Measurements from ENCODE around the gene LRRC2.

Gene LRRC2

DNA sequence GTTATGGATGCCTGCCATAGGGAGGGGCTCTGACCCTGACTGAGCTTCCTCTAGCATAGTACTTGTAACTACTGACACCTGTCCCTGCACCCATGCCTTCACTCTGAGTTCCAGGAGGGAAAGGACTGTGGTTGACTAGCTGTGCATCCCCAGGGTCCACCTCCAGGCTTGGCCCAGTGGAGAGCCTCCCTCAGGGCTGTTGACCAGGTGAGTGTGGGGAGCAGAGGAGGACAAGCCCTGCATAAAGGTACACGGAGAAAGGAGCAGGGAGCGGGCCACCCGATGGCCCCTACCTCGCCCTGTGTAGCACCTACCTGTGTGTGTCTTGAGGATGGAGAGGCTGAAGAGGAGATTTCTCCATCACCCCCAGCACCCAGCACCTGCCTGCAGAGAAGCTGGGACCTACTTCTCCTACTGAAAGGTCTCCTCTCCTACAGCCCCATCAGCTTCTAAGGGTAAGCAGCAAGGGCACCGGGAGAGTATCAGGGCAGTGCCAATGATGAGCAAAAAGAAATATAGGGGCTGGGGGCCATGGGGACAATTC is 94.7 kb downstream of the LRRC2 start:
- DNase-seq, result no peak

DNA sequence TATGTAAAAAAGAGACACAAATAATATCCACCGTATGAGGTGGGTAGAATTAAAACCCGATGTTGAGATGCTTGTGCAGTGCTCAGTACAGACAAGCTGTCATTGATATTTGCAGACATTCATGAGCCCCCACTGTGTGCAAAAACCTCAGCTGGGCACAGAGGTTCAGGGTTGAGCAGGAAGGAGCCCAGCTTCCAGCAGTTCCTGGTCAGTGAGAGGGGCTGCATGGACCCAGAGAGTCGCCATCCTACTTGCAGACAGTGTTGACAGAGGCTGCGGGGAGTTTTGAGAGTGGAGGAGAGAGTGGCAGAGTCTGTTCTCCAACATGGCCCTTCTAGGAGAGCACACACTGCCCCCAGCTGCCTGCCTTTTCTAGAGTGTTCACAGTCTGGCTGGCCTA is 95.3 kb downstream of the LRRC2 start:
- DNase-seq, result no peak

DNA sequence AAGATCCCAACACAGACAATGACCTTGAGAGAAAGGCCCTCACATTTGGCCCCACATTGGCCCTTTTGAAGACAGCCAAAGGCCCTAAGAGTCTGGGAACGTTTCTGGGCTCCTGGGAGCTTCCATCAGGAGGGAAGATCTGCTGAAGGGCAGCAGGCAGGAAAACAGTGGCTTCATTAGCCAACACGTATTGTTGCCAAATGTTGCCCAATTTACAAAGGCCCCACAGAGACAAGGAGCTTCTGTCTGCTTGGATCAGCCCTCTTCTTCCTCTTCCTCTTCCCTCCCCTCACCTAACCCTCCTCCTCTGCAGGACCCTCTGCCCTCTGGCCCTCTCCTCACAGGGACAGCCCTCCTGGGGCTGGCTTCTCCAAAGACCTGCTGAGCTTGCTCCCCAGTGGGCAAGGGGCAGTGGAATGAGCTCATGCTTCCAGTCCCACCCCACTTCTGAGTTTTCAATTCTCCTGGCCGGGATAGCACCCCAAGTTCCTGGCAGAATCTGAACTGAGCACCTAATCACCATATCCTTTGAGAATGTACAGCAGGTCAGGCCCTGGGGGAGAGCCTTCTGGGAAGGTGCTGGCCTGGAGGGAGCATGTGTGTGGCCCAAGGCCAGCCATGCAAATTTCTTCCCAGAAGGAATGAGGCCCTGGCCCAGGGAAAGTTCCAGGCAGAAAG is 96.3 kb downstream of the LRRC2 start:
- no peak for DNase-seq

DNA sequence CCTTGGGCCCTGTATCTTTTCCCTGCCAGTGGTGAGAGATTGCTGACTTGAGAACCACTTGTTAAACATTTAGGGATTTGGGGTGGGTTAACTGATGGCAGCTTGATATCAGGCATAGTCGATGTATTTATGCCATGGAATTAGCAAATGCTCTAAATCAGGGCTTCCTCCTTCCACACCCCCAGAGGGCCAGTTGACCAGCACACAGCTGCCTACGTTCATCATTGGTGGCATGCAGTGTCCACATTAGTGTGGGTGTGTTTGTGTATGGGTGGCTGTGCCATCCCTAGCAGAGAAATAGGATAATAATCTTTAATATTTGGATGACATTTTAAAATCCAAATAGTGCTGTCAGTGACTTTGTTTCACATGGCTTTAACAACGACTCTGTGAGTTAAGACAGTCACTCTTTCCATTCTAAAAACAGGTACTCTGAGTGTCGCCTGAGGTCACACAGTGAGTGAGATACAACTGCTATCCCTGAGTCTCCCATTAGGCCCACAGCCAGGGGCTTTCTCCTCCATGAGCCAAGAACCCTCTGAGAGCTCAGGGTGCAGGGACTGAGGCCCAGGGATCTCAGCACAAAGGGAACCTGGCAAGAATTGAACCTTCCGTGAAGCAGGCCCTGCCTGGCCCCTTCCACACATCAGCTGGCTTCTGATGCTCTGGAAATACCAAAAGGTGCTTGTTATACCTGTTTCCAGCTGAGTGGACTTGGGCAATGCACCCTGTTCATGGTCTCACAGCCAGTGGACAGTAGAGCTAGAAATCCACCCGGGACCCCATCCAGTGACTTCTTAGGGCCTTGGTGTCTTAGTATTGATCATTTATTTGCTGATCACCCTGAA is 97.1 kb downstream of the LRRC2 start:
- no peak for DNase-seq

DNA sequence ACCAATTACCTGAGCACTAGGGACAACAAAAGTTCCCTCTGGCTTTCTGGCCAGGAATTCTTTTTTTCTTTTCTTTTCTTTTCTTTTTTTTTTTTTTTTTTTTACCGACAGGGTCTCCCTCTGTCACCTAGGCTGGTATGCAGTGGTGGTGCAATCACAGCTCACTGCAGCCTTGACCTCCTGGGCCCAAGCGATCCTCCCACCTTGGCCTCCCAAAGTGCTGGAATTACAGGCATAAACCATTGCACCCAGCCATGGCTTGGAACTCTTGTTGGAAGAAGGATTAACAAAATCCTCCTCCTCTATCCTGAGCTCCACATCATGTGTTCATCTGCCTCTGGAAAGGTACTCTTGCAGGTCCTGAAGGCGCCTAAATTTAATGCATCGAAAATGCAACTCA is 98.5 kb downstream of the LRRC2 start:
- DNase-seq, result no peak

DNA sequence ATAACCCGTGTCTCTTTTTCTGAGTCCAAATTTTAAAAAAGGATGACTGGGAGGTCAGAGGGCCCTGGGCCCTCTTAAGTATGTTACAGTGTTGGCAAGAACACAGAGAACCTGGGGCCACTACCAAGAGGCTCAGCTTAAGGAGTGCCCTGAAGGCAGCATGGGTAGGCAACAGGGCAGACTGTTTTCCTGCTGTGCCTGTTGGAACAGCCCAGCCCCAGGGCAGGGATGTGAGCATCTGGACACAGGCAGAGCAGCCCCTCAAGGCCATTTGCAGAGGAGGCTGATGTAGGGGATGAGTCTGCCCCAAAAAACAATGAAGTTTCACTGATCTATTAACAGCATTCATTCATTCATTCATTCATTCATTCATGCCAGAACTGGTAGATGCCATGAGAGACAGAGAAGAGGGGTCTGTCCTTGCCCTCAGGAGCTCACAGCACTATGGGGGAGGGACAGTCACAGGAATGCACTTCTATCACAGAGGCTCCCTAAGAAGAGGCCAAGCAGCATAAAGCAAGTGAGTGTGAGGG is 99.2 kb downstream of the LRRC2 start:
- no peak for DNase-seq

DNA sequence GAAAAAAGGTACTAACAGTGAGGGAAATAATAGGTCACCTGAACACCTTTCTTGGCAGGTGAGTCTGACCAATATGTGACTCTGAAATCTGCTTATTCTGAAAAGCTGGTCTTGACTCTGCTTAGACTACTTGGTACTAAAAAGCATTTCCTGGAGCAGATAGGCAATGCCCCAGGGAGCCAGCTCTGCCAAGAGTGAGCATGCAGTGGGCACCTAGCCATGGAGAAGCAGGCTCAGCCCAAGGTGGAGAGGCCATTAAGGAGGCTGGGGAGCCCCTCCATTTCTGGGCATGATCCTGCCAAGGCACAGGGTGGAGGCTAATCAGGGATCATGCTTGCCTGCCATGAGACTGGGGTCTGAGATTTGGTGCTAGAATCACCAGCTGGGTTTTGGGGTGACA is 99.8 kb downstream of the LRRC2 start:
- DNase-seq, result no peak

Data from NCI-H446 treated with DMSO at 0.1 percent for 48 hours (cell line).